T1000 (cell line): ENCODE results near the gene DTNB.

Experiments used
- DNase-seq: peaks from one replicate; lab custom pipeline; 2025; ENCODE audit warnings: mixed read lengths; lab: John Stamatoyannopoulos, UW

The DTNB gene

GRCh38 chr2:25499157-25499556 is 174.2 kb downstream of the DTNB start:
- no peak for DNase-seq

- DNase-seq, result no peak
These were observed 175.4 kb downstream of the DTNB start for GRCh38 chr2:25497918-25498407.

DNA sequence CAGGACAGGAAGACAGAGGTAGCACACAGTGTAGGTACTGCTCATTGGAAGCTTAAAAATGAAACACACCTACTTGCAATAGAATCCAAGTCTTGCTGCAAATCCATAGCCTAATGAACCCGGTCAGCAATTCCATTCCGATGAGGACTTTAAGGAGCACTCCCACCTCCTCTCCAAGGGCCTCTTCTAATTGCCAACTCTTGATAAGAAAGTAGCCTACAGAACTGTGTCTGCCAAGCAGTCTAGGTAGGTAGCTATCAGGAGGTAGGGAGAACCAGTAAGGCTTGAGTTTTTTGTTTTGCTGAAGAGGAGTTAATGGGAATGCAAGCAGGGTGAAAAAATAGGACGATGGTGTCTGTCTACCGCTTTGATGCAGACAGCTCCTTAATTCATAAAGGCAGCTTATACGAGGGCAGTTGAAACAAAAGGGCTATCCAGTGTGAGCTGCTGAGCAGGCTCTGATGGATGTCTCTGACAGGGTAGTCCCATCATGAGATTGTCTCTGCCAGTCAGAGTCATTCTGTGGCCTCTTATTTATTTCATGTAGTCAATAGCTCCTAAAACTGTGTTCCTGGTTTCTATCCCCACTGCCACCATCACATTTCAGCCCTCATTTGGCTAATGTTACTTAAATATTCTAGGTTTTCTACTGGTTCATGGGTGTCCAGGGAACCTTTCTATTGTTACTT is 176.0 kb downstream of the DTNB start:
- no peak for DNase-seq

- DNase-seq, result no peak
These were observed 178.8 kb downstream of the DTNB start for GRCh38 chr2:25494616-25495015.

DNA sequence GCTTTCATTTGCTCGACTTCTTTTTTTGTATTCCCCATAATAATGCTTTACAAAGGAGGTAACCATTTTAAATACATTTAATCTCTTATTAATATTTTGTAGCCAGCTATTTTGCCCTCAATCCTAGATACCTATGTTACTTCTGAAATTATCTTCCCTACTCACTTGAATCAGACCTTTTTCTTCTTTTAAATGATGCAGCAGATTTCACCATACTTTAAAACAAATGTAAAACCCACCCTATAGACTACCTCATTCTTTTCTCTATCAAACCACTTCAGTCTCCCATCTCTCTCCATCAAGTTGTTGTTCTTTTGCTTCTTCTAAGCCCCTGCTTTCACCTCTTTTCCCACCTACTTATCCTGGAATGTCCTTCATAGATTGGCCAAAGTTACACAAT is 180.2 kb downstream of the DTNB start:
- DNase-seq, result no peak

- DNase-seq, result no peak
These were observed 180.7 kb downstream of the DTNB start for GRCh38 chr2:25492726-25493125.

DNA sequence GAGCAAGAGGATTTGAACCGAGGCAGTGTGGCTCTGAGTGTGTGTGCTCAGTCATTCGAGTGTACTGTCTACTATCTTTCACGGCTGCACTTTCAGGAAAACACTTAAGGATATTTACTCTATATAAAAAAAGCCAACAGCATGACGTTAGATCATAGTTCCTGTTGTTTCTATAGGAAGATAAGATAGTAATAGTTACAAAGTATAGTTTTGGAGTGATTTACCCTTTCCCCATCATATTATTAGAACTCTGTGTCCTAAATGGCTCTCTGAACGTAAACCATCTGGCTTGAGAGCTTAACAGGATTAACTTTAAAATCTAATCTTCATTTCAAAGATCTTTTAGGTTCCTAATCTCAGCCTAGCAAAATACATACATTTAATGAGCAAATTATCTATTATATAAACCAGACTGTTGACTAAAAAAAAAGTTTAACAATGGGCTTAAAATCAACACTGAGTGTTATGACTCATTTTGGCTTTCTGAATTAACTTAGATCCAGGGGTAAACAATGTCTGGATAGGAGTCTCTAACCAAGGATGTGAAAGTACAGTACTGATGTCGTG is 181.3 kb downstream of the DTNB start:
- DNase-seq, result no peak

DNA sequence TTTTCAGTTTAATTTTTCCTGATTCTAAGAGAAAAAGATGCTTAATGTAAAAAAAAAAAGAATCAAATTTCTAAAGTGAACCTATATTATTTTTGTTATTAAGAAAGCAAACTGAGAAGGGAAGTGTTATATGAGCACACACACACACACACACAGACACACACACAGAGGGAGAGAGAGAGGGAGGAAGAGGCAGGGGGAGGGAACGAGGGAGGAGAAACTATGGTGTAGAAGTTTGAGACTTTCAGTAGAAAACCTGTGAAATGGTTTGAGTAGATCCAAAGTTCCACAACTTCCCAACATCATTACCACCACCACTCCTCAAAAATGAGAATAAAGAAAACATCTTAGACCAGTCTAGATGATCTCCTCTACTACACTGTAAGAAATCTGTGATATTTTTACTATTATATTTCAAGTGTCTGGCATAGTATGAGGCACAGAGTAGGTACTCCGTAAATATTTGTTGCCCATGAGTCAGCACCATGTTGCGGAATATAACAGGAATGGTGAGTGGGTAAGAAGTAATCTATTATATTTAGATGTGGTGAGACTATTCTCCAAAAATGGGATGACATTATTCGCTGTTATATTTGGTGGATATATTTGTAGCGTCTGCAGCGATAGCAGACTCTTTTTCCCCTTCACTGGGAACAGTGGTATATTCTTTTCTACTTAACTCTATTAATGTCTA is 182.2 kb downstream of the DTNB start:
- DNase-seq, result no peak

GRCh38 chr2:25490217-25490616 is 183.2 kb downstream of the DTNB start:
- DNase-seq, result no peak

GRCh38 chr2:25489631-25490030 is 183.7 kb downstream of the DTNB start:
- no peak for DNase-seq

DNA sequence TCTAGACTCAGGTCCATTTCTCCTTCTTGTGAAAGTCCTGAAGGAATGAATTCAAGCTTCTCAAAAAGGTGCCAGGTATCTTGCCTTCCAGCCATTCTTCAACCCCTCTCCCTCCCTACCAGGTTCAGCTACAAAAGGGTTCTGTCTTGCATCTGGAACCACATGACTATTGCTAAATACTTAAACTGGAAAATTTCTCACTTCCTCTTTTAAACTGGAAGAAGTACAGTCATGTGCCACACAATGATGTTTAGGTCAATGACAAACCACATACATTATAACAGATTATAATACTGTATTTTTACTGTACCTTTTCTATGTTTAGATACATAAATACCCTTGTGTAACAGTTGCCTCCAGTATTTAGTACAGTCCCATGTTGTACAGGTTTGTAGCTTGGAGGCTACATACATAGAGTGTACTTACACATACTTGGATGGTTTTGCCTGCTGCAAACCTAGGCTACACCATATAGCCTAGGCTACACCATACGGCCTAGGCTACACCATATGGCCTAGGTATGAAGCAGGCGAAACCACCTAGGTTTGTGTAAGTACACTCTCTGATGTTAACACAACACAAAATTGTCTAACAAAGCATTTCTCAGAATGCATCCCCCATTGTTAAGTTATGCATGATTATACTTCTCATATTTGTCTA is 189.6 kb downstream of the DTNB start:
- DNase-seq, result no peak

GRCh38 chr2:25482341-25482740 is 191.0 kb downstream of the DTNB start:
- DNase-seq, result no peak

GRCh38 chr2:25481381-25482300 is 191.7 kb downstream of the DTNB start:
- no peak for DNase-seq

DNA sequence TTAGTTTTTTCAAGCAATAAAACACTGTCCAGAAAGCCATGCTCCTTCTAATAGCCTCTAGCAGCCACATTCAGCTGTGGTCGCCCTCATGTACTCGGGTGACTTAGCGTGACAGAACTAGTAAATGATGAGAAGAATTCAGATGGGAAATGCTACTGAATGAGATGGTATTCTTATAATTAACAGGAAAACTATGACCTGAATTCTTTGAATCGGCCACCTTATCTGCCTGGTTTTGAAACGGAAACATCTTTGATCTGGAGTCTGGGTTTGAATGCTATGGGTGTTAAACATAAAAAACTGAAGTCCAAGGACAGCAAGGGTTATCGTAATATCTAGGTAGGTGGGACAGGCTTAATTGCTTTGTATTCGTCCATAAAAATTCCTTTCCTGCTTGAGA is 192.8 kb downstream of the DTNB start:
- DNase-seq, result no peak

DNA sequence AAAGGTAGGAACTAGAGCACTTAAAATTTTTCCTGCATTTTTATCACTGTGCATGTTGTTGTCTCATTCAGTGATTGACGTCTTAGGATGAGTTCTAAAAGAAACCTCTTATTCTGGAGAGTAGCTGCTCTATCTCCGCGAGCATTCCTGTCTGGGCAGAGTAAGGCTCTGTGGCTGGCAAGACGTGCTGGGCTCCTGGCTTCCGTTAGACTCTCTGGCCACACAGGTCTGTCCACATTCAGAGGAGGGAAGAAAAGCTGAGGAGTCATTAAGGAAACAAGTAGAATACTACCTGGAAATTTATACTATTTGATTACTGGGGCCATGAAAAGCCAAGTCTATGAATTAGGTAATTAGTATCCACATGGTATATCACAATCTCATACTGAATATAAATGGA is 193.6 kb downstream of the DTNB start:
- no peak for DNase-seq

DNA sequence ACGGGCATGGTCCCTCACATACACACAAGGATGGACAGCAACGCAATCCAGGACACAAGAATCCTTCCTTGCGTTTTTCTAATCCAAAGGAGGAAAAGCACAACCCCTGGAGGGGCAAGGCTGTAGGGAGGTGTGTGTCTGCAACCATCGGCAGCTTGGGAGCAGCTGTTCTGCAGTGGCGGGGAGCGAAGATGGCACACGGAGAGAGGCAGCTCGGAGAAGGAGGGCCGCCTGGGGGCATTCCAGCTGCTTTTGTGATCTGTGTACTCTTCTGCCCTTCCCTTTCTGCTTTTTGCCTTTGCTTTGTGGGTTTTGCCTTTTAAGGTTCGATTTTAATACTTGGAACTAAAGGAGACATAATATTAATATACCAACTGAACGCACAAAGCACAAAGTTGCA is 194.6 kb downstream of the DTNB start:
- DNase-seq, result no peak

DNA sequence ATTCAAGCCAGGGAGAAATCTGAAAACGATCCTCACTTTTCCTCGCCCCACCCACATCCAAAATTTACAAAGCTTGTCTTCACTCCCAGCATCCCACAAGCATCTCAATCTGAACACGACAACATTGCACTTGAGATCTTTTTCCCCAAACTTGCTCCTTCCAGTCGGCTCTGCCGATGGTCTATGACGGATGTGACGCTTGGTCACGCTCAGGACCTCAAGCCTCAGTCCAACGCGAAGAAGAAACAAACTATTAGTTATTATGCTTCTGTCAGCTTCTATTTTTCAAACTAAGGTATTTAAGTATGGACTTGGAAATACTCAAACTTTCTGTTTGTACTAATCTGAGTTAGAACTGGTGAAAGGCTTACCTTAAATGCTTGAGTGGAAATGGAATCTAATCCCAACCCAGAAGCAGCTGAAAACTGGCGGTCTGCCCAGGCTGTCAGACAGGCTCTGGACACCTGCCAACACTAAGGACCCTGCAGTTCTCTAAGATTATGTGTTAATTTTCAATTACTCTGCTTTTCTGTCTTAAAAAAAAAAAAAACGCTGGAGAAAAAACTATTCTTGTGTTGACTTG is 199.5 kb downstream of the DTNB start:
- DNase-seq, result no peak

GRCh38 chr2:25473131-25473530 is 200.2 kb downstream of the DTNB start:
- DNase-seq, result no peak

DNA sequence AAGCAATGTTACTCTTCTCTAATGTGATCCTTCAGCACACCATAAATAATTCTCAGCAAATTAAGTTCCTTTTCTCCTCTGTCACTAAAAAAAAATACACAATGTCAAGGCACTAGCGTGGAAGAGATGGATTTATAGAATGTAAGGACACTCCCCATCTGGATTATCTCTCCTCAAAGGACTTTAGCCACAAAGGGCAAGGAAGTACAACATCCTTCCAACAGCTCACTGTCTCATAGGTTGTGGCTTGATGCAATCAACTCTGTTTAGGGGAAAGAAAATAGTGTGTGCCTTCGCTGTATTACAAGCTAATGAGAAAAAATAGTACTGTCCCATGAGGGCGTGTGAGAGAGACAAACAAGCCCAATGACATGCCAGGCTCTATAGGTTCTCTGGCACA is 202.6 kb downstream of the DTNB start:
- DNase-seq, result no peak

GRCh38 chr2:25467743-25468142 is 205.6 kb downstream of the DTNB start:
- no peak for DNase-seq

- DNase-seq, result no peak
These were observed 211.4 kb downstream of the DTNB start for GRCh38 chr2:25462021-25462420.
